ENCODE data around the gene CHN1.
A peak's percentile ranks its signal among the peaks of the same experiment; 100 is the strongest.

CHN1 gene

DNA sequence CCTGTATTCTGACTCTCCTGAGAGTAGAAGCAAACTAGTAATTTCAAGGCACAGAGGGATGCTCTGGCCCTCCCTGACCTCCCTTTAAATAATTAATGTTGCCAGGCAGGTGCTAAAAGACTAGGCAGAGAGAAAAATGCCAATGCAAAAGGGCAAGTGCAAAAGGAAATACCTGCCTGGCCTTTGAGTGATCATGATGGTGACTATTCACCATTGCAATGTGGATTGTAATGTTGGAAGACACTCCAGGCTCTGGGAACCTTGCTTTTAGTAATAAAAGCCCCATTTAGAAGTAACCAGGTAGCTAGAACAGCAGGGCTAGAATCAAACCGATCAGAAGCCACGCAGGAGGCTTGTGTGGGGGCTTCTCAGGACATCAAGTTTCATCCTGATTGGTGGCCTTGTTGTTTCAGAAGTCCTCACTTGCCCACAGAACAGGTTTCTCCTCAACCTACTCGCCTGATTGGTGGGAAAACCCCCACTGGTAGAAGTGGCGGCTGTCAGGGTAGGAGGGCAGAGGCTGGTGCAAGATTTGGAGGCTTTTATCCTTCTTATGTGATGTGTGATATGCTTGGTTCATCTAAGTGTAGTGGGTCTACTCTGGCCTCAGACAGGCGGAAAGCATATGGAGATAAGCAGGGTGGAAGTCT lies 224.9 kb downstream of the CHN1 start:
- DNase-seq = no peak

DNA sequence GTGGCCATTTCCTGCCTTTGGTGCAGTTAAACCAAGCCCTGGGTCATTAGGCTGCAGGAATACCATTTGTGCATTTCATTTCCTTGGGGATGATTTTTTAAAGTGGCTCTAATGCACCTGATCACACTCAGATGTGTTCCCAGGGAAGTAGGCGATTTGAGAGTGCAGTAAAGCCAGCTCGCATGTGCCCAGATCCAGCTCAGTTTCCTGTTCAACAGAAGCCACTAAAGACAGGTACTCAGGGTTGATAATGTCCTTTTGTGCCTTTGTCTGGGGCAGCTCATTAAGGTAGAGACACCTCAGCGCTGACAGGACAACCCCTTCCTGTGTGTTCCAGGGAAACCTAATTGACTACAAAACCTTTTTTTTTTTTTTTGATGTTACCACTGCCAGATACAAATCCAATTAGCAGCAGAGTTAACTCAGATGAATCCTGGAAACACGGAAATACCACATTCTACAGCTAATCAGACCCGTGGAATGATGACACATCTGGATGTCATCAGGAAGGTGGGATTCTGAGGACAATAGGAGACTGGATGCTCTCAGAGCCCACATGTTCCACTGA lies 225.7 kb downstream of the CHN1 start:
- DNase-seq = no peak

- no peak for DNase-seq
These were observed 226.8 kb downstream of the CHN1 start for GRCh38 chr2:174778085-174778981.

DNA sequence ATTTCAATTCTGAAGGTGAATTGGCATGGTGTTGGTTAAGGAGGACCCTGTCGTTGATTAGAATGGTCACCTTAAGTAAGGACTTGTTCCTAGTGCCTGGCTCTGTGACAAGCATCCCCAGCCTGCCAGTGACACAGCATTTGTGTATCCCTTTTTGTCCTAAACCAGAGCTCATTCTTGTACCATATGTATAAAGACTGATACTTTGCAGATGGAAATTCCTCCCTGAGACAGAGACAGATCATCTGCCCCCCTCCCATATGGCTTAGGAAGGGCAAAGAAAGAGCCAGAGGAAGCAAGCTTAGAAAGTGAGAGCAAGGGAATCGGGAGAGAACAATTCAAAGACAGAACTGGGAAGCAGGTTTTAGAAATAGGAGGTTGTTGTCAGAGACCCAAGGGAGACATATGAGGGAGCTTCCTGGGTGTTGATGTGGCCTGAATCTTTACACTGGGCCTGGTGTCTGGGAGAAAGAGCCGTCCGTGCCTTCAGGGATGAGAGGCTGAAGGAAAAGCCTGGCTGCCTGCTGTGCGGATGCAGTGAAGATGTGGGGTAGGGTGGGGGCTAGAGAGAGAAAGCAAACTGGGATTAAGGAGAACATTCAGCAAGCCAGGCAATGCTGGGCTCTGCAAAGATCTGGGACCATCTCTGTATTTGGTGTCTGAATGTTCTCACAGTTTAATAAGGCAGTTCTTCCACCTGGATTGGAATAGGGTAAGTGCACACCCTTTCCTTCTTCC lies 227.7 kb downstream of the CHN1 start:
- no peak for DNase-seq

GRCh38 chr2:174776675-174777074 lies 228.5 kb downstream of the CHN1 start:
- no peak for DNase-seq

DNA sequence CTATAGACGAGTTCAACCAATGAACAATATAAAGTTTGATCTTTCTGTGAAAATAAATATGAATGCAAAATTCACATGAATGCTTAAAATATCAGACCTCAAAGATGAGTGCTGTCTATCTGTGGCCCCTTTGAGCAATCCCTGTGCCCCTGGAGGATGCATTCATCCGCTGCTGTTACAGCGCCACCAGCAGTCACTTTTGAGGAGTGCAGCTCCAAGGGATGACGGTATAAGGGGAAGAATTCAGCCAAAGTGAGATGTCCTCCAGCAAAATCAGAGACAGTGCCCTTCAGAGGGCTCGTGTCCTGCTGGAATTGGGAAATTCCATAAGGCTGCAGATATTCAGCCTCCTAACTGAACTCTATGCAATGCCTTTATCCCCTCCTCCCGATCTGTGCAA lies 229.0 kb downstream of the CHN1 start:
- peak; percentile 14 for DNase-seq

DNA sequence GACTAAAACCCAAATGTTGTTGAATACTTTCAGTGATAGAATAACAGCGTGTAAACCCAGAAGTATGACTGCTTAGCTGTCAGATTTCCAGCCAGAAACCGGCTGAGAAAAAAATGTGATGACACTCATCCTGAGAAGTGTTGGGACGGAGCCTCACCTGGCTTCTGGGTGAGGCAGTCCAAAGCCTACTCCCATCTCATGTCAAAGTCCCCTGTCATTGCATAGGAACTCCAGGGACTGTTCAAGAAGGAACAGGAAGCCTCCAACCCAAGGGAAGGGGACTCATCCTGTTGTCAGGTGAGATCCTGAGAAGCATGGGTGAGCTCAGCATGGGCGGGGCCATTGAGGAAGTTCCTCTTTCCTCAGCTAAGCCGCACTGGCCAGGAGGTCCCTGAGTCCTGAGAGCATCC lies 229.6 kb downstream of the CHN1 start:
- DNase-seq = peak; percentile 12

DNA sequence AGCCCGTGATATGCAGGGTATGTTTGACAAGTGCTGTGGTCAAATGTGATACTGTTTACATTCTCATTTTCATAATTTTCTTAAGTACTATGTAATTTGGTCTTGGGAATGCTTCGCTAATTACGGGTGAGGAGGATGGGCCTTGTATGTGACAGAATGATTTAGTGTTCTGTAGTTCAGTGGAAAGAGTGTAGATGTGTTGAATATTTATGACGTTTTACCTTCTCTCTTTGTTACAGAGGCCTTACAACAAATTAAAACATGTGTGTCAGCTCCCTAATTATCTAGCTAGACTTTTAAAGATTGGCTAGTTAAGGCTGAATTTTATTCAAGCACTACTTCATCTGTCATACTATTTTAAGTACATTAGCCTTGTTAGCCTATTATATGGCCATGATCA lies 230.3 kb downstream of the CHN1 start:
- no peak for DNase-seq

GRCh38 chr2:174773215-174773614 lies 232.0 kb downstream of the CHN1 start:
- DNase-seq = no peak

GRCh38 chr2:174772472-174772801 lies 232.7 kb downstream of the CHN1 start:
- no peak for DNase-seq

DNA sequence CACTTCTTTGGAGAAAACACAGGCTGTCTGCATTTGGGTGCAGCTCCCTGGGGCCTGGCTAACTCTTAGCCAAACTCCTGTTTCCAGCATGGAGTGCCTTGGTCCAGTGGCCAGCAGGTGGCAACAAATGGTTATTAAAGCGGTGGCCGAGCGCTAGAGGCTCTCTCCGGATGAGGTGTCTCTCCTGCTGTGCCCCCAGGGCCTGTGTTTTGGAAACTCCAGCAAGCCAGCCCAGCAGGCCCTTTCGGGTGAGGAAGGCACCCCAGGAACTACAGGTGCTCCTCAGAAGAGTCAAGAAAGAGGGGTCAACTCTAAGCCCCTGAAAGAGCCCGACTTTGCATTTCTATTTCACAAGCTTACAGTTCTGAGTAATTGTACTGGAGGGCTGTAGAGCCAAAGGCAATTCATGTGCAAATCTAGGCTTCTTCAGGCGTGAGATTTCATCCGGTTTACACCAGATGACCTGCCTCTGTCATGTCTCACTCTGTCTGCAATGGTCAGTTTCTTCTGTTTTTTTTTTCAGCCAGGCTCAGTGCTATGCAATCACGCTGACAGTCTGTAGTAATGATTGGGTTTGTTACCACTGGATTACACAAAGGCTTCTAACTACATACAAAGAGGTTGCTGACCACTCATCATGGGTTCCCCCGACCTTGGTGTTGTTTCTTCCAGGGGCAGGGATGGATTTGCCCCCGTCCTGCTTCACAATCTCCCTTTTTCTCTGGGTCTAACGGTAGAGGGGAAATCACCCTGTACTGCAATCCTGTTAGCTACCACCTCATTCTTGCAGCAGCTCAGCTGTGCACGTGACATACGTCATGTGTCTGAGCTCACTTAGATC lies 233.3 kb downstream of the CHN1 start:
- DNase-seq = peak; percentile 82

GRCh38 chr2:174771136-174771535 lies 234.0 kb downstream of the CHN1 start:
- no peak for DNase-seq

- no peak for DNase-seq
These were observed 236.6 kb downstream of the CHN1 start for GRCh38 chr2:174768557-174768956.

- no peak for DNase-seq
These were observed 238.9 kb downstream of the CHN1 start for GRCh38 chr2:174766271-174766670.

- no peak for DNase-seq
These were observed 239.6 kb downstream of the CHN1 start for GRCh38 chr2:174765576-174765975.

DNA sequence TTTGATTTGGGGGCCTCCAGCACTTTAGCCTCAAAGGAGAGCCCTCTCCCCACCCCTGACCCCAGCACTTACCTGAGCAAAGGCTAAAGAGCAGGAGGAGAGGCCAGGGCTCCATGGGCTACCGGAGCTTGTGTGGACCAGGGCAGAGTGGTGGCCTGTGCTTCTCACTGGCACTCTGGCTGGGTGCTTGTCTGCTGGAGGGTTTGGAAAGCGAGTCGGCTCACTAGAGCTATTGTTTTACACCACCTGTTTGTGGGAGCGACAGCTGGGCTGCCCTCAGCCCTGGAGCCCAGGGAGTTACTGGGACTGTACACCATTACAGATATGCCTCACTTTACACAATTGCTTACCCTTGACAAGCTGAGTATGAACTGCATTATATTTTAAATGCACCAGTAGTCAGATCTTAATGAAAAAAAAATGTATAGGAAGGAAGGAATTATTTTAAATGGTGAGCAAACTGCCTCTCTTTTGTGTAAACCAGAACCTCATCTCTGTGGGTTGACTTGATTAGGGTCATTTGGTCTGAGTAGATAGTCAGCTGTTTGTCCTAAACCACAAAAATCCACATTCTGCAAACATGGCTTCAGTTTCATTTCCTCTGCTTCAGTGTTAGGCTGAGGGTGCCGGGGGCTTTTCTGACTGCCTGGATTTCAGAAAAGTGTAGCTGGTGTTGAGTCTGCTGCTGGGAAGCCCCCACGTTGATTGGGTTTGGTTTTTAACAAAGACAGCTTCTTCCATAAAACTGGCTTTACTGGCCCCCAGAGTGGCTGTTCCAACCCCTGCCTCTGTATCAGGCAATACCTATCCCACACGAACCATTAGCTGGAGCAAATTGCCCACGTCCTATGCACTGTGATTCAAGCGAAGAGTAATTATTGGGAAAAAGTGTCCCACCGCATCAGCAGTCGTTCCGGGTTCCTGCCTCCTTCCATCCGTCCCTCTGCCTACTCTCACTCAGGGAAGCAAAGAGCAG lies 240.6 kb downstream of the CHN1 start, which contains the start of gene CHRNA1:
Gene CHRNA1 (minus strand): TSS at position 193 of the 976 bp plus-strand sequence. CDS start 78 bp downstream, at position 115.
- DNase-seq = peak; percentile 39

DNA sequence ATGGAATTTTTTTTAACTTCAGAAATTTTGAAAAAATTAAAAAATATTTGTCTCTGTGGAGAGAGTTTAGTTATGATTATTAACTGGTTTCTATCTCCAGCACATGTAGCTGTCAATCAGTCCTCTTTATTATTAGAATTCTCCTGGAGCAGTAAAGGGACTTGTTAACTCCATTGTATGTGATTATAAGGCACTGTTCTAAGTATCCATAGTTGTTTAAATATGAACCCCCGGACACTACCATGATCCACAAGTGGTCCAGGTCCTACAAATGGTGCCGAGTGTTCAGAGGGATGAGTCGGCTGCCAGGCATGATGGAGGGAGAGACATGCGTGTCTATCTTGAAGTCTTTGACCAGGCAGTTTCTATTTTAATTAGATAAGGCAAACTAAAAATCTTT lies 241.4 kb downstream of the CHN1 start:
- DNase-seq = no peak

GRCh38 chr2:174762464-174762863 lies 242.7 kb downstream of the CHN1 start:
- DNase-seq = no peak

DNA sequence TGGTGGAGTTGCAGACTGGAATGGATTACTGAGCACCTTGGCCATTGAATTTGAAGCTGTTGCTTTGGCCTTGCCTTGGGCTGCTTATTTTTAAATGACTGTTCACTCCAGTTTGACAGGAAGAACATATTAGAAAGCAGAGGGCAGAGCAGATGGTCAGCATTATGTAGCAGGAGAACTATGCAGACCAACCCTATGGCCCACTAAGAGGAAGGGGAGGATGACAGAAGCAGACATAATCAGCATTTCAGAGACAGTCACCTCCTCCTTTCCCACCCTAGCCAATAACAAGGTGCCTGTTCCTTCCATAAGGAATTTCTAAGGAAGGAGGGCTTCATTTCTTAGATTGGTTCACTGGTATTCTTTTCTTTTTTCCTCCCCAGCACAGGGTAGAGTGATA lies 243.3 kb downstream of the CHN1 start:
- DNase-seq = no peak

- DNase-seq = no peak
These were observed 244.2 kb downstream of the CHN1 start for GRCh38 chr2:174760845-174761473.

Measured in OCI-M1 (cell line).